NCI-H2227 (cell line): ENCODE results near the gene CCBE1.

ENCODE experiments used
- DNase-seq: peaks from one replicate; lab custom pipeline; 2025; ENCODE audit not compliant: unreplicated experiment; lab: John Stamatoyannopoulos, UW

CCBE1 gene

GRCh38 chr18:59466980-59467379 lies 230.2 kb downstream of the CCBE1 start:
- no peak for DNase-seq

- no peak for DNase-seq
Observed at GRCh38 chr18:59464486-59464885, 232.7 kb downstream of the CCBE1 start.

GRCh38 chr18:59461171-59461570 lies 236.1 kb downstream of the CCBE1 start:
- no peak for DNase-seq

GRCh38 chr18:59460072-59460420 lies 237.2 kb downstream of the CCBE1 start:
- peak; percentile 65 for DNase-seq

- DNase-seq = peak; percentile 65
Observed at GRCh38 chr18:59459369-59460071, 237.7 kb downstream of the CCBE1 start.

GRCh38 chr18:59458575-59458974 lies 238.6 kb downstream of the CCBE1 start:
- no peak for DNase-seq

- no peak for DNase-seq
Observed at GRCh38 chr18:59456657-59457056, 240.6 kb downstream of the CCBE1 start.

- DNase-seq = no peak
Observed at GRCh38 chr18:59455728-59456276, 241.4 kb downstream of the CCBE1 start.

GRCh38 chr18:59454909-59455727 lies 242.1 kb downstream of the CCBE1 start:
- DNase-seq = no peak

GRCh38 chr18:59453468-59453961 lies 243.7 kb downstream of the CCBE1 start:
- DNase-seq = no peak

GRCh38 chr18:59451963-59452362 lies 245.3 kb downstream of the CCBE1 start:
- DNase-seq = no peak

GRCh38 chr18:59451073-59451472 lies 246.2 kb downstream of the CCBE1 start:
- DNase-seq = no peak

- no peak for DNase-seq
Observed at GRCh38 chr18:59448546-59448945, 248.7 kb downstream of the CCBE1 start.

- no peak for DNase-seq
Observed at GRCh38 chr18:59446012-59446411, 251.2 kb downstream of the CCBE1 start.

GRCh38 chr18:59437851-59438569 lies 259.2 kb downstream of the CCBE1 start:
- no peak for DNase-seq

GRCh38 chr18:59432803-59433597 lies 264.2 kb downstream of the CCBE1 start:
- no peak for DNase-seq

- DNase-seq = no peak
Observed at GRCh38 chr18:59431131-59431530, 266.1 kb downstream of the CCBE1 start.

- DNase-seq = no peak
Observed at GRCh38 chr18:59429608-59430007, 267.6 kb downstream of the CCBE1 start.

- DNase-seq = no peak
Observed at GRCh38 chr18:59428018-59428417, 269.2 kb downstream of the CCBE1 start.

- no peak for DNase-seq
Observed at GRCh38 chr18:59426855-59427254, 270.4 kb downstream of the CCBE1 start.

GRCh38 chr18:59423259-59423658 lies 274.0 kb downstream of the CCBE1 start:
- no peak for DNase-seq
